Measurements from ENCODE around the gene CNN2.

Gene CNN2

DNA sequence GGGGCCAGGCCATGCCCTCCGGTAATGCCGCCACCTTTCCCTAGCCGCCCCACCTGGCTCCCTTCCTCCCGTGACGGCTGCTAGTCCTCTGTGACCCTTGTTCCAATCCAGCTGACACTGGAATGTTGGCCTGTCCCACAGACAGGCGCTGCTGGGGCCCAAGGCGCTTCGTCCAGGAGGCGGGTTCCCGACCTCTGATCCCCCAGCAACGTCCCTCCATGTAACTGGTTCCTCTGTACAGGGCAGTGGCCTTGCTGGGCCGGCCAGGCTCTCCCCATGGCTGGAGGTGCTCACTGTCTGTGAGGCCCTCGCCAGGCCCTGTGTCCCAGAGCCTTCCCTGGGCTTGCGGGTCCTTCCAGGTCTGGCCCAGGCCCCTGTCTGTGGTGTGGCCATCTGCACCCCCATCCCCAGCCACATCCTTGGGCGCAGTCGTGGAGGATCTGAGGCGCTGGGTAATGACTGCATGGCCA, 33.0 kb upstream of the CNN2 start:
- Histone ChIP-seq H3K9me3 (replicated peaks; ENCODE audit: insufficient read depth, low read length) (no peaks in the 10 kb centered on the region), H3K4me1 (ENCODE audit: low read length) (peaks cover 5% of the 10 kb centered on the region), H3F3A (ENCODE audit: insufficient read depth, low read length) (peaks cover 7% of the 10 kb centered on the region; the same call in 1 of the 2 replicates), H3K79me2 (ENCODE audit: low read length) (no peaks in the 10 kb centered on the region), H3K27me3 (replicated peaks; ENCODE audit: insufficient read depth, low read length) (peaks cover 10% of the 10 kb centered on the region), H2AFZ (ENCODE audit: low read length) (no peak overlapping the region), H3K27ac (ENCODE audit: low read length) (no peak overlapping the region), H3K9me2 (replicated peaks; ENCODE audit: insufficient read depth, low read length) (no peaks in the 10 kb centered on the region), H3K4me2 (ENCODE audit: low read depth, low read length) (no peak overlapping the region), H3K36me3 (replicated peaks; ENCODE audit: insufficient read depth, low read length) (0 out of 2 replicates have a peak, but pooled peaks cover 5% of the 10 kb centered on the region), H4K20me1 (ENCODE audit: insufficient read depth, low read length) (no peaks in the 10 kb centered on the region), H3K4me3 (ENCODE audit: low read length) (no peak overlapping the region), H3K9ac (ENCODE audit: low read length) (no peak overlapping the region)
- DNase-seq: no peak
- TF ChIP-seq EZH2phosphoT487 (IDR thresholded peaks at IDR 0.05; ENCODE audit: low read length) (no peak), CTCF (IDR thresholded peaks at IDR 0.05; ENCODE audit: low read length) (no peak), EZH2 (optimal IDR thresholded peaks at IDR 0.05; ENCODE audit: low read depth, low read length) (no peak)

DNA sequence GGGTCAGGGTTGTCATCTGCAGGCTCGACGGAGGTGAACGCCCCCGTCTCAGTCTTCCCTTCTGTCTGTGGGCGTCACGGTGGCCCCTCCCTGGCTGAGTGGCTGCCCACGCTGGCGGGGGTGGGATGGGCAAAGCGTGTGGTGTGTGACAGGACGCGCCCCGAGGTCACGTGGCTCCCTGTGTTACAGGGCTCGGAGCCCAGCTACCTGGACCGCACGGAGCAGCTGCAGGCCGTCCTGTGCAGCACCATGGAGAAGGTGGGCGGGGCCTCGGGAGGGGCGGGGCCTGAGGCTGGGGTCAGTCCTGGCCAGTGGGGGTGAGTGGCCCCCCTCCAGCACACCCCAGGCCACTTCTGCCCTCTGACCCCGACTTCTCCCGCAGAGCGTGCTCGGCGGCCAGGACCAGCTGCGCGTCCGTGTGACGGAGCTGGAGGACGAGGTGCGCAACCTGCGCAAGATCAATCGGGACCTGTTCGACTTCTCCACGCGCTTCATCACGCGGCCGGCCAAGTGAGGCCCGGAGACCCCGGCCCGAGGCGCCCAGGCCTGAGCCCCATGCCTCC, 32.5 kb upstream of the CNN2 start:
- H3K9me3 ChIP-seq (replicated peaks; ENCODE audit: insufficient read depth, low read length): no peaks in the 10 kb centered on the region
- peaks cover 15% of the 10 kb centered on the region for H3K27me3 ChIP-seq (replicated peaks; ENCODE audit: insufficient read depth, low read length)
- H3F3A ChIP-seq (ENCODE audit: insufficient read depth, low read length): peaks cover 7% of the 10 kb centered on the region; the same call in 1 of the 2 replicates
- H2AFZ ChIP-seq (ENCODE audit: low read length): no peak overlapping the region
- DNase-seq: no peak
- no peaks in the 10 kb centered on the region for H3K79me2 ChIP-seq (ENCODE audit: low read length)
- no peaks in the 10 kb centered on the region for H4K20me1 ChIP-seq (ENCODE audit: insufficient read depth, low read length)
- peaks cover 5% of the 10 kb centered on the region for H3K4me1 ChIP-seq (ENCODE audit: low read length)
- no peak overlapping the region for H3K27ac ChIP-seq (ENCODE audit: low read length)
- TF ChIP-seq EZH2 (optimal IDR thresholded peaks at IDR 0.05; ENCODE audit: low read depth, low read length) (no peak), EZH2phosphoT487 (IDR thresholded peaks at IDR 0.05; ENCODE audit: low read length) (no peak), CTCF (IDR thresholded peaks at IDR 0.05; ENCODE audit: low read length) (no peak)
- H3K4me3 ChIP-seq (ENCODE audit: low read length): no peak overlapping the region
- H3K9me2 ChIP-seq (replicated peaks; ENCODE audit: insufficient read depth, low read length): no peaks in the 10 kb centered on the region
- H3K4me2 ChIP-seq (ENCODE audit: low read depth, low read length): no peak overlapping the region
- no peak overlapping the region for H3K9ac ChIP-seq (ENCODE audit: low read length)
- H3K36me3 ChIP-seq (replicated peaks; ENCODE audit: insufficient read depth, low read length): 0 out of 2 replicates have a peak, but pooled peaks cover 5% of the 10 kb centered on the region

DNA sequence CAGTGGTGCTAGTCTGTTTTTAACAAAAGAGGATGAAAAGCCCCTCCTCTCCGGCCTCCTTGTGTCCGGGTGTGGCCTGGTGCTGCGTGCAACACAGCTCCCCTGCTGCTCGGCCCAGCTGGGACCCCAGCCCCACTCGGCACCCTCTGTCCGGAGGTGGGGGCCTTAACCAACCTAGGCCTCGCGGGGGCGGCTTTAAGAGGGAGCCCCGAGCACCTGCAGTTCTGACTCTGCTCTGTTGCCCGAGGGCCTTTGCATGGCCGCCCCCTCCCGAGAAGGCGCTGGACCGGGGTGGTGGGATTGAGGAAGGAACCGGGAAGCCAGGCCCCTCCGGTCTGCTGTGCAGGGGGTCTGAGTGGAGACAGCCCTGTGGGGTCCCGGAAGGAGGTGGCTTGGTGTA, 31.9 kb upstream of the CNN2 start:
- H3K36me3 ChIP-seq (replicated peaks; ENCODE audit: insufficient read depth, low read length): 0 out of 2 replicates have a peak, but pooled peaks cover 5% of the 10 kb centered on the region
- no peaks in the 10 kb centered on the region for H4K20me1 ChIP-seq (ENCODE audit: insufficient read depth, low read length)
- peaks cover 5% of the 10 kb centered on the region for H3K4me1 ChIP-seq (ENCODE audit: low read length)
- no peak overlapping the region for H3K27ac ChIP-seq (ENCODE audit: low read length)
- H3K9ac ChIP-seq (ENCODE audit: low read length): no peak overlapping the region
- no peaks in the 10 kb centered on the region for H3K9me2 ChIP-seq (replicated peaks; ENCODE audit: insufficient read depth, low read length)
- TF ChIP-seq EZH2phosphoT487 (IDR thresholded peaks at IDR 0.05; ENCODE audit: low read length) (no peak), EZH2 (optimal IDR thresholded peaks at IDR 0.05; ENCODE audit: low read depth, low read length) (no peak), CTCF (IDR thresholded peaks at IDR 0.05; ENCODE audit: low read length) (no peak)
- no peak overlapping the region for H3K4me3 ChIP-seq (ENCODE audit: low read length)
- H3K79me2 ChIP-seq (ENCODE audit: low read length): no peaks in the 10 kb centered on the region
- no peak for DNase-seq
- H2AFZ ChIP-seq (ENCODE audit: low read length): no peak overlapping the region
- peaks cover 7% of the 10 kb centered on the region; the same call in 1 of the 2 replicates for H3F3A ChIP-seq (ENCODE audit: insufficient read depth, low read length)
- H3K27me3 ChIP-seq (replicated peaks; ENCODE audit: insufficient read depth, low read length): peaks cover 21% of the 10 kb centered on the region
- H3K9me3 ChIP-seq (replicated peaks; ENCODE audit: insufficient read depth, low read length): no peaks in the 10 kb centered on the region
- H3K4me2 ChIP-seq (ENCODE audit: low read depth, low read length): no peak overlapping the region

All from MM.1S (cell line).